Stimulated activated naive CD8-positive, alpha-beta T cell treated with anti-CD3 and anti-CD28 coated beads, Interleukin-15, amount 100 ng/mL, for 72 hours (primary cell): ENCODE results near the gene OOSP2.
"Not testable (repeated sequence)": the region's sequence is repeated elsewhere in the genome, so short reads cannot be mapped to it uniquely, and the experiment has no call there.

Experiments
- ATAC-seq: fragments of 150-1000 bp; cut with Tn5 transposase; 2 replicates; pipeline ENCODE4 v1.10.0; 2021; ENCODE audit warnings: mild to moderate bottlenecking, moderate library complexity
- DNase-seq, 2 donors: peaks; one replicate each; pipeline ENCODE4 v3.0.0; 2021 to 2022
- H3K27ac Mint-ChIP-seq, 2 donors: one replicate each; pipeline ENCODE4 v1.8.0; 2022; ENCODE audit warnings: mild to moderate bottlenecking in 2 of 2, mixed read lengths in 2 of 2, moderate library complexity in 2 of 2
- H3K27me3 Mint-ChIP-seq: one replicate; pipeline ENCODE4 v1.8.0; 2022; ENCODE audit warnings: mixed read lengths
- H3K4me1 Mint-ChIP-seq: one replicate; pipeline ENCODE4 v1.8.0; 2022; ENCODE audit warnings: mild to moderate bottlenecking, mixed read lengths
- H3K4me3 Mint-ChIP-seq, 2 donors: one replicate each; pipeline ENCODE4 v1.8.0; 2022; ENCODE audit warnings: mild to moderate bottlenecking in 2 of 2, mixed read lengths in 2 of 2, moderate library complexity in 1 of 2
- H3K9me3 Mint-ChIP-seq, 2 donors: one replicate each; pipeline ENCODE4 v1.8.0; 2022; ENCODE audit warnings: mixed read lengths in 2 of 2

Gene OOSP2

DNA sequence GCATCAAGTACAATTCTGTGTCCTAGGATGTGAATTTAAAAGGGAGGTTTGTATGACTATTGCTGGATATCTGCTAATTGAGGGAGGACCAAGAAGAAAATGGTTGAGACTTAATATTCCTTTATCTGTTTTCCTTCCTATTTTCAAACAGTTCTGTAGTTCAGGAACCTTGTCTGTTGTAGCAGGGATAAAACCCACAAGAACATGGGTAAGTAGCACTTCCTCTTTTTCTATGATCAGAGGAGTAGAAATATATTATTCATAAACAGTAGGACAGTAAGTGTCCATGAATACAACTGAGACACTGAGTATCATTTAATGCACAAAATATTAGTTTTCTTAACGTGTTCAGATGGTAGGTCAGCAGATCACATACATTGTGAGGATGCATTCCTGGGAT is 23.9 kb downstream of the OOSP2 start:
- H3K27me3 Mint-ChIP-seq: peaks cover 7% of the 10 kb centered on the region
- H3K4me1 Mint-ChIP-seq: peaks cover 6% of the 10 kb centered on the region
- H3K9me3 Mint-ChIP-seq: peaks cover 0 to 7% of the 10 kb centered on the region in 2 donors
- H3K27ac Mint-ChIP-seq: no peak overlapping the region
- DNase-seq (no peak), ATAC-seq (no peak)
- no peak overlapping the region for H3K4me3 Mint-ChIP-seq

DNA sequence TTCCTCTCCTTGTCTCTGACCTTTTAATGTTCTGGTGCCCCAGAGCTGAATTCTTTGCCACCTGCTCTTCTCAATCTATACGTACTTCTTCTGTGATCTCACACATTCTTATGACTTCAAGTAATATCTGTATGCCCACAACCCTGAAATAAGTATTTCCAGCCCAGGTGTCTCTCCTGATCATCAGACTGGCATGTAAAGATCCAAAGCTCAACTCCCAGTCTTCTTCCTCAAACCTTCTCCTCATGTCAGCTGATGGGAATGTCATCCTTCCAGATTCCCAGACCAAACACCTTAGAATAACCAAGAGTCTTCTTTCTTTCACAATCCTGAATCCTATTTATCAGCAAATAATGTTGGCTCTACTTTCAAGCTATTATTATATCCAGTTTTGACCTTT is 25.6 kb downstream of the OOSP2 start:
- Mint-ChIP-seq H3K9me3 (no peaks in the 10 kb centered on the region), H3K27me3 (peaks cover 7% of the 10 kb centered on the region), H3K4me1 (no peaks in the 10 kb centered on the region), H3K27ac (no peak overlapping the region), H3K4me3 (no peak overlapping the region)
- DNase-seq: no peak
- no peak for ATAC-seq

DNA sequence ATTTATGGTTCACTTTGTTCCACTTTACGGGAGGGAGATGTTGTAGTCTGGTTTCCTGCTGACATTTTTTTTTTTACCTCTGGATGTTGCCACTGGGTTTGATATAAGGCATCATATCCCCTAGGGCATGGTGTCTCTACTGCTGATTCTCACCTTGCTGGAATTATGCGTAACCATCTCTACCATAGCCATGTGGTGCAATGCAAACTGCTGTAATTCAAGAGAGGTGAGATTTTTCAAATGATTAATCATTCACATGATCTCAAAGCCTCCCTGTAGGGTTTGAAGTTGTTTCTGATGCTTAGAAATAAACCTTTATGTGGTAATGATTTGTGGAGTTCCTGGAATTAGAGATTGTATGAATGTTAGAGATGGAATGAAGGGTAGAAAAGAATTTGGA is 29.2 kb downstream of the OOSP2 start:
- Mint-ChIP-seq H3K4me1 (no peaks in the 10 kb centered on the region), H3K9me3 (peaks cover 0 to 5% of the 10 kb centered on the region in 2 donors), H3K27me3 (peaks cover 7% of the 10 kb centered on the region), H3K27ac (no peak overlapping the region), H3K4me3 (no peak overlapping the region)
- ATAC-seq (no peak), DNase-seq (no peak)

DNA sequence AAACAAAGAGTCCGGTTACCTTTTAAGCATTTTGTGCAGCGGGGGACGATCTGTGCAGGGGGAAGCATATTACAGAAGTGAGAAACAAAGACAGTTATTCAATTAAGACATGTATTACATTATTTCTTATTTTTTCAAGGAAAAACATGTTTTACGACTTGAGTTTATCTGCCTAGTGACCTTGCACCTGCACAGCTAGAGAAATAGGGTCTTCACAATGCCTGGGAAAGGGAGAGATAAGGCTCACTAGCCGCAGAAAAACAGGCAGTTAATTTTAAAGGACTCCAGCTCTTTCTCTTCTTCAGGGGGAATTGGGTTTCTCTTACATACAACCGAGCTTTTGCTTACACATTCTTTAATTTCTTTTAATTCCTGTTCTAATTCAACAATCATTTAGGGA is 31.4 kb downstream of the OOSP2 start:
- DNase-seq, H3K27me3 Mint-ChIP-seq, H3K4me3 Mint-ChIP-seq, H3K9me3 Mint-ChIP-seq, H3K27ac Mint-ChIP-seq, H3K4me1 Mint-ChIP-seq, ATAC-seq: not testable (repeated sequence)

DNA sequence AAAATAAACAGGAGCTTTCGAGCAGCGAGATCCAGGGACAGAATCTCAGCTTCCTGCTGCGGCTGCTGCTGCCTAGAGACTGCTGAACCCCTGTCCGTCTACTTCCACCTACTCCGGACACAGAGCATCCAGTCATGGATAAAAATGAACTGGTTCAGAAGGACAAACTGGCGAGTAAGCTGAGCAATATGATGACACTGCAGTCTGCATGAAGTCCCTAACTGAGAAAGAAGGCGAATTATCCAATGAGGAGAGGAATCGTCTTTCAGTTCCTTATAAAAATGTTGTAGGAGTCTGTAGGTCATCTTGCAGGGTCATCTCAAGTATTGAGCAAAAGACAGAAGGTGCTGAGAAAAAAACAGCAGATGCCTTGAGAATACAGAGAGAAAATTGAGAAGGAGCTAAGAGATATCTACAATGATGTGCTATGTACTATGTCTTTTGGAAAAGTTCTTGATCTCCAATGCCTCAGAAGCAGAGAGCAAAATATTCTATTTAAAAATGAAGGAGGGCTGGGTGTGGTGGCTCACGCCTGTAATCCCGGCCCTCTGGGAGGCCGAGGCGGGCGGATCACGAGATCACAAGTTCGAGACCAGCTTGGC is 37.1 kb downstream of the OOSP2 start:
- Mint-ChIP-seq H3K9me3 (peaks cover 4 to 7% of the 10 kb centered on the region in 2 donors), H3K27ac (no peak overlapping the region), H3K4me1 (no peaks in the 10 kb centered on the region), H3K27me3 (peaks cover 10% of the 10 kb centered on the region), H3K4me3 (no peak overlapping the region)
- no peak for DNase-seq
- no peak for ATAC-seq

DNA sequence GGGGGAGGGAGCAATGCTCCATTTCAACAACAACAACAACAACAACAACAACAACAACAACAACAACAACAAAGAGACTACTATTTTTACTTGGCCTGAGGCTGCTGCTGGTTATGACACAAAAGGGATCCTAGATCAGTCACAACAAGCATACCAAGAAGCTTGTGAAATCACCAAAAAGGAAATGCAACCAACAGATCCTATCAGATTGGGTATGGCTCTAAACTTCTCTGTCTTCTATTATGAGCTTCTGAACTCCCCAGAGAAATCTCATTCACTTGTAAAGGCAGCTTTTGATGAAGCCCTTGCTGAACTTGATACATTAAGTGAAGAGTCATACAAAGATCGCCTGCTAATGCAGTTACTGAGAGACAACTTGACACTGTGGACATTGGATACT is 37.8 kb downstream of the OOSP2 start:
- peaks cover 14% of the 10 kb centered on the region for H3K27me3 Mint-ChIP-seq
- no peaks in the 10 kb centered on the region for H3K4me1 Mint-ChIP-seq
- DNase-seq (no peak), ATAC-seq (no peak)
- H3K27ac Mint-ChIP-seq: no peak overlapping the region
- H3K9me3 Mint-ChIP-seq: peaks cover 4 to 7% of the 10 kb centered on the region in 2 donors
- H3K4me3 Mint-ChIP-seq: no peak overlapping the region

DNA sequence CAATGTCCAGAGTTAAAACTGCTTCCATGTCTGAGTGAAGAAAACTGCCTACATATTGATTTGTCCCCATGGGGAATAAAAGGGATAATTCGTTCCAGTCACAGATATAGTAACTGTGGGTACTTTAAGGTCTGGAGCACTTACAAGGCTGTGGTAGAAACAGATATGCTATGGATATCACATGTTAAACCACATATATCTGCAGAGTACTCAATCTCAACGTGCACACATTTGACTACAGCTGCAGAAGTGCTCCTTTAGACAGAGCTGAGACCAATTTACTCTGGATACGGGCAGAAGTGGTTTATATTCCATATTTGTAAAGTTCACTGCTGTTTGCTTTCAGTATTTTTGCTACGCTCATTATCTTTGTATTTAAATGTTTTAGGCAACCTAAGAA is 38.5 kb downstream of the OOSP2 start:
- H3K4me1 Mint-ChIP-seq: no peaks in the 10 kb centered on the region
- no peak for ATAC-seq

DNA sequence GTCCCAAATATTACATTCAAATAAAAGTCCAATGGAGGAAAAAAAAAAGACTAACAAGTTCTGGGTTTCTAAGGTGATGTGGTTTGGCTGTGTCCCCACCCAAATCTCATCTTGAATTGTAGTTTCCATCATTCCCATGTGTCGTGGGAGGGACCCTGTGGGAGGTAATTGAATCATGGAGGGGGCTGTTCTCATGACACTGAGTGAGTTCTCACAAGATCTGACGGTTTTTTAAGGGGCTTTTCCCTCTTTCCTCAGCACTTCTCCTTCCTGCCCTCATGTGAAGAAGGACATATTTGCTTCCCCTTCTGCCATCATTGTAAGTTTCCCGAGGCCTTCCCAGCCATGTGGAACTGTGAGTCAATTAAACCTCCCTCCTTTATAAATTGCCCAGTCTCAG is 40.3 kb downstream of the OOSP2 start:
- H3K27me3 Mint-ChIP-seq: peaks cover 27% of the 10 kb centered on the region
- peaks cover 4 to 7% of the 10 kb centered on the region in 2 donors for H3K9me3 Mint-ChIP-seq
- H3K4me1 Mint-ChIP-seq: no peaks in the 10 kb centered on the region
- no peak overlapping the region for H3K4me3 Mint-ChIP-seq
- no peak for DNase-seq
- no peak for ATAC-seq
- no peak overlapping the region for H3K27ac Mint-ChIP-seq

More for the DNA sequence above, 38.5 kb downstream of the OOSP2 start:
- Mint-ChIP-seq H3K27me3 (peaks cover 11% of the 10 kb centered on the region), H3K27ac (no peak overlapping the region), H3K9me3 (peaks cover 4 to 7% of the 10 kb centered on the region in 2 donors), H3K4me3 (no peak overlapping the region)
- no peak for DNase-seq

DNA sequence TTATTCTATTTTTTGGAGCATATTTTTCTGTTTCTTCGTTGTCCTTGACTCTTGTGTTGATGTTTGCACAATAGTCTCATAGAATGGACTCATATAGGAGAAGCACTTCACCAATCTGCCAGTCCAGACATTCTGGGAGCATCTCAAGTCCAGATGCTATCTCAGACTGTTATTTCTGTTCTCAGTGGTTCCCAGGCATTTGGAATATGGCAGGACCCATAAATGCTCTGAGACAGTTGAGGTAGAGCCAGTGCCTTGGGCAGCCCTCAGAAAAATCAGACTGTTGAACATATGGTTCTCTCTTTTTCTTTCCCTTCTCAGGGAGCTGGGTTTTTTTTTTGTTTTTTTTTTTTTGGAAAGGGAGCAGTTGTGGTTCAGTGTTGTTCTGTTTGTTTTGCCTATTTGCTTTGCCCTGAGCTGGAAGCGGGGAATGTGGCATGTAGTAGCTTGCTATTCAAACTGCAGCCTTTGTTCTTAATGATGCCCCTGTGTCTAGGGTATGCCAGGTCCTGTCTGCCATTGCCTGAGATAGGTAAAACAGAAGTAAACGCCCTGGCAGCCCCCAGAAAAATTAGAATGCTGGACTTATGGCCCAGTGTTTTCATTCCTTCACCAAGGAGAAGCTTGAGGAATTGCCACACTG is 44.5 kb downstream of the OOSP2 start:
- Mint-ChIP-seq H3K9me3 (peaks cover 0 to 4% of the 10 kb centered on the region in 2 donors), H3K4me1 (no peaks in the 10 kb centered on the region), H3K27ac (no peak overlapping the region), H3K27me3 (peaks cover 45% of the 10 kb centered on the region), H3K4me3 (no peak overlapping the region)
- no peak for DNase-seq
- ATAC-seq: no peak

DNA sequence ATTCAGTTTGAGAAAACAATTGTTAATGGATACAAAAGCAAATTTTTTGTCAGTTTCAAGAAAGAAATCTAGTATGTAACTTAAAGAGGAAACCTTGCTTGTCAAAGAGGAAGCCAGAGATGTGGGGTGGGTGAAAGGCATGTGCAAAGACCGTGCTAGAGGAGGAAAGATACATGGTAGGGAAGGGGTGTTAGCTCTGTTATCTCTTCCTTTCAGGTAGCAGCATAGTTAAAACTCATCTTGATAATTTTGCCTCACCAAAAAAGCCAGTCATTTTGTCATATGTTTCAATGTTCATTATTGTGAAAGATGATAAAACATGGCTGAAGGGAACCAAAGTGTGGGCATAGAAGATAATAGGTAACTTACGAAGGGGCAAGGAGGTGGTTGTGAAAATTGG is 45.7 kb downstream of the OOSP2 start:
- Mint-ChIP-seq H3K4me3 (no peak overlapping the region), H3K27ac (no peak overlapping the region), H3K27me3 (peaks cover 47% of the 10 kb centered on the region), H3K9me3 (no peaks in the 10 kb centered on the region), H3K4me1 (no peaks in the 10 kb centered on the region)
- ATAC-seq: no peak
- no peak for DNase-seq

DNA sequence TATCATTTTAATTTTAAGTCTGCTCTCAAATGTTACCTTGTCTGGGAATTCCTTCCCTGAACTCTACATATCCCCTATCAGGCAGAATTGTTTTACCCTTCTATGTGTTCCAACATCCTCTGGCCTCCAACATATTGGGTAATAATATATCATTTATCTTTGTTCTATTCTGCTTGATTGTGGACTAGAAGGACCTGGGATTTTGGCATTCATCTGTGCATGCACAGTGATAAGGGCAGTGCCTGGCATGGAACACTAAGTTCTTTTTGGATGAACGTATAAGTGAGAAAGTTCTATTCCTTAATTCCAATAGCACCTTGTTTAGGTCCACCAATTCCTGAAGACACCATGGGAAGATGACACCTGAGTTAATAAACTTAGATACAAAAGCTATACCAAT is 47.0 kb downstream of the OOSP2 start:
- DNase-seq: no peak
- peaks cover 44% of the 10 kb centered on the region for H3K27me3 Mint-ChIP-seq
- no peak for ATAC-seq
- H3K4me1 Mint-ChIP-seq: no peaks in the 10 kb centered on the region
- H3K4me3 Mint-ChIP-seq: no peak overlapping the region
- no peak overlapping the region for H3K27ac Mint-ChIP-seq
- H3K9me3 Mint-ChIP-seq: no peaks in the 10 kb centered on the region

DNA sequence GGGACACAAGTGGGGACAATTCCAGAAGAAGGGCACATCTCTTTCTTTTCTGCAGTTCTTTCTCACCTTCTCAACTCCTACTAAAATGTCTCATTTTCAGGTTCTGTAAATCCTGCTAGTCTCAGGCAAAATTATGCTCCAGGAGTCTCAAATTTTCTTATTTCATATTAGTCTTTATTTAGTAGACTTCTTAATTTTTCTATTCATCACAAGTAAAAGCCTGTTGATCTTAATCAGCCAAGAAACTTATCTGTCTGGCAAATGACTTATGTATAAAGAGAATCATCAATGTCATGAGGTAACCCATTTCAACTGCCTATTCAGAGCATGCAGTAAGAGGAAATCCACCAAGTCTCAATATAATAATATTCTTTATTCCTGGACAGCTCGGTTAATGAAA is 48.2 kb downstream of the OOSP2 start, which contains the start of gene MS4A2:
MS4A2 (plus strand) TSS at position 301 of the 400 bp plus-strand sequence. CDS start 102 bp downstream, outside the sequence.
- H3K27me3 Mint-ChIP-seq: peaks cover 39% of the 10 kb centered on the region
- ATAC-seq (no peak), DNase-seq (no peak)
- no peaks in the 10 kb centered on the region for H3K9me3 Mint-ChIP-seq
- H3K4me3 Mint-ChIP-seq: no peak within 1 kb of the TSS
- no peaks in the 10 kb centered on the region for H3K4me1 Mint-ChIP-seq
- H3K27ac Mint-ChIP-seq: no peak within 1 kb of the TSS

DNA sequence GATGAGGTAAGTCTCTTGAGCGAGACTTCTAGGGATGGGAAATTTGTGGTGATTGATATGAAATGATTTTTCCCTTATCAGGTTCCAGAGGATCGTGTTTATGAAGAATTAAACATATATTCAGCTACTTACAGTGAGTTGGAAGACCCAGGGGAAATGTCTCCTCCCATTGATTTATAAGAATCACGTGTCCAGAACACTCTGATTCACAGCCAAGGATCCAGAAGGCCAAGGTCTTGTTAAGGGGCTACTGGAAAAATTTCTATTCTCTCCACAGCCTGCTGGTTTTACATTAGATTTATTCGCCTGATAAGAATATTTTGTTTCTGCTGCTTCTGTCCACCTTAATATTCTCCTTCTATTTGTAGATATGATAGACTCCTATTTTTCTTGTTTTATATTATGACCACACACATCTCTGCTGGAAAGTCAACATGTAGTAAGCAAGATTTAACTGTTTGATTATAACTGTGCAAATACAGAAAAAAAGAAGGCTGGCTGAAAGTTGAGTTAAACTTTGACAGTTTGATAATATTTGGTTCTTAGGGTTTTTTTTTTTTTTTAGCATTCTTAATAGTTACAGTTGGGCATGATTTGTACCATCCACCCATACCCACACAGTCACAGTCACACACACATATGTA is 55.4 kb downstream of the OOSP2 start:
- no peak overlapping the region for H3K27ac Mint-ChIP-seq
- no peak overlapping the region for H3K4me3 Mint-ChIP-seq
- ATAC-seq (no peak), DNase-seq (no peak)
- H3K4me1 Mint-ChIP-seq: no peaks in the 10 kb centered on the region
- H3K27me3 Mint-ChIP-seq: peaks cover 9% of the 10 kb centered on the region
- no peaks in the 10 kb centered on the region for H3K9me3 Mint-ChIP-seq

DNA sequence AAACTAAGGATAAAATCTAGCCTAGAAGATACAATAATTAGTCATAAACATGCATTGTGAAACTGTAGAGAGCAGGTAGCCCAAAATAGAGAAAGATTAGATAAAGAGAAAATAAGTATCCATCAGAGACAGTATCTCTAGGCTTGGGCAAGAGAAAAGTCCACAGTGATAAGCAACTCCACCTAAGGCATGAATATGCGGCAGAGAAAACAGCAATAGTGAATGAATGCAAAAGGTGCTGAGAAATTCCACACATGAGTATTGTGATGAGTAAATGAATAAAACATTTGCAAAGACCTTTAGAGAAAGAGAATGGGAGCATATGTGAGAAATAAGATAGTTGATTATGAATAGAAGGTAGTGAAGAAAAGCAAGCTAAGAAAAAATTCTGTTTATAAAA is 57.0 kb downstream of the OOSP2 start:
- no peak for DNase-seq
- no peak for ATAC-seq
- Mint-ChIP-seq H3K9me3 (no peaks in the 10 kb centered on the region), H3K4me1 (no peaks in the 10 kb centered on the region), H3K27ac (no peak overlapping the region), H3K27me3 (peaks cover 16% of the 10 kb centered on the region), H3K4me3 (no peak overlapping the region)
